GM12872 (cell line): ENCODE results near the gene SNRNP27.

Experiments
- CTCF ChIP-seq: IDR thresholded peaks from 3 replicates; pipeline ENCODE4 v1.5.1; 2011; ENCODE audit warnings: low read depth, mild to moderate bottlenecking, low read length, moderate library complexity; ENCODE audit not compliant: insufficient read depth

The SNRNP27 gene

GRCh38 chr2:69893684-69894551 lies at the start of gene SNRNP27:
SNRNP27 (plus strand) TSS chr2:69893956; CDS start chr2:69893985, 29 bp downstream.
- TF ChIP-seq CTCF: no peak

- TF ChIP-seq CTCF: no peak
Measured at GRCh38 chr2:69843993-69844392, 49.8 kb upstream of the SNRNP27 start.

GRCh38 chr2:69844560-69844959 lies 49.2 kb upstream of the SNRNP27 start:
- no peak for TF ChIP-seq CTCF

GRCh38 chr2:69846182-69847067 lies 47.3 kb upstream of the SNRNP27 start:
- TF ChIP-seq CTCF: no peak

GRCh38 chr2:69847068-69847828 lies 46.5 kb upstream of the SNRNP27 start:
- TF ChIP-seq CTCF: no peak

- no peak for TF ChIP-seq CTCF
Measured at GRCh38 chr2:69848186-69848790, 45.5 kb upstream of the SNRNP27 start.

- no peak for TF ChIP-seq CTCF
Measured at GRCh38 chr2:69858261-69858660, 35.5 kb upstream of the SNRNP27 start.
